Femur (tissue), 1 donor: ENCODE results near the gene RNF5.
"Not testable (repeated sequence)": the region's sequence is repeated elsewhere in the genome, so short reads cannot be mapped to it uniquely, and the experiment has no call there.

Source experiments
- DNase-seq: peaks from one replicate; pipeline ENCODE4 v3.0.0-alpha.2; 2017

The RNF5 gene

GRCh38 chr6:32190911-32191677, 12.9 kb downstream of the RNF5 start:
- no peak for DNase-seq

DNA sequence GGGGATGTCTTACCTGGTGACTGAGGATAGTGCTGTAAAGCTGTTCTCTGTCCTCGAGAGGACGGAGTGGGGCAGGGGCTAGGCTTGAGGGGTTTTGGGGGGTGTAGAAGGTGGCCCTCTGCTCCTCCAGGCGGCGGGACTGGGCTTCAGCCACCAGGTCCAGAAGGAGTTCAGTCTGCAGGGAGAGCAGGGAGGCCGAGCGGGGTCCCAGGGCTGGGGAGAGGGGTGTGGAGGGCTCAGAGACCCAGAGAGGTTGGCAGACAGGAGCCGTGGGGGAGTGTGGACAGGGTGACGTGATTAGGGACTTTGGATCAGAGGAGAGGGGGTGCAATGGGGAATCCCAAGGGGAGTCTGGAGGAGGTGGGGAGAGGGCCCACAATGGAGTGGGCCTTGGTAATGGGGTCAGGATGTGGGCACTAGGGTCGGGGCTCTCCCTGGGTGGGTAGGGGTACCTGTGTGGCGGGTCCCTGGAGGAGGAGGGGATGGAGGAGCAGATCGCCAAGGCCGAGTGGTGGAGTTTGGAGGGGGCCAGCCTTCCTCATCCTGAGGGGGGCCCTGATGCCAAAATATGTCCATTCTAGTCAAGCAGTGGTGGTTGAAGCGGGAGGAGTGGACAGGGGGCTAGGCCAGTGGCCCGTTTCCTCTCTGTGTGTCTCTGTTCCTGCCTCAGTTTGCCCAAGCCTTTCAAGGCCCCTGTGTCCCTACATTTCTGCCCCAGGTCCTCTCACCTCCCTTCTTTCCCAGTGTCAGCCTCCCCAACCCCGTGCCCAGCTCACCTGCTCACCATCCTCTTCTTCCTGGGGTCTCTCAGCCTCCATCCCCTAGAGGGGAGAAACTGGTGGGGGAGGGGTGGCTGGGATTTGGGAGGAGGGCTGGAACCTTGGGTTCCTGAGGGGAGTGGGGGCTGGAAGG, 13.7 kb downstream of the RNF5 start:
- no peak for DNase-seq

DNA sequence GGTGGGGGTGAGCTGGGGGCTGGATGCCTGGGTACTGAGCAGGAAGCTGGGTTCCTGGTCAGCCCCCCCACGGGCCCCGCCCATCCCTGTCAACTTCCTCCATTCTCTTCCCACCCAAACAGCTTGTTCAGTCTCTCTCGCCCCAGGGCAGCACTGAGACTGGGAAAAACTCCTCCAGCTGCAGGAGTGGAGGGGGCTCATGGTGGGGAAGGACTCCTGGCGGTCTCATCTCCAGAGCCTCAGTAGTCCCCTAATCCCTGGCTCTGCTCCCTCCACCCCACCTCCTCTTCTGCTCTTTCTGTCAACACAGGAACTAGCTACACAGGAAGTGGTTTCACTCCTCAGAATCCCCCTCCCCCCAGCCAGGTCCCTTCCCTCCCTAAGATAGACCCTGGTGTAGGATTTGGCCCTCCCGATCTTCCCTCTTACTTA, 14.4 kb downstream of the RNF5 start, which contains the start of gene GPSM3:
Gene GPSM3 (minus strand): TSS at position 36 of the 432 bp plus-strand sequence. CDS start 130 bp downstream, outside the sequence.
- DNase-seq = peak; percentile 62

- not testable (repeated sequence) for DNase-seq
Observed at GRCh38 chr6:32193096-32193495, 14.9 kb downstream of the RNF5 start.

DNA sequence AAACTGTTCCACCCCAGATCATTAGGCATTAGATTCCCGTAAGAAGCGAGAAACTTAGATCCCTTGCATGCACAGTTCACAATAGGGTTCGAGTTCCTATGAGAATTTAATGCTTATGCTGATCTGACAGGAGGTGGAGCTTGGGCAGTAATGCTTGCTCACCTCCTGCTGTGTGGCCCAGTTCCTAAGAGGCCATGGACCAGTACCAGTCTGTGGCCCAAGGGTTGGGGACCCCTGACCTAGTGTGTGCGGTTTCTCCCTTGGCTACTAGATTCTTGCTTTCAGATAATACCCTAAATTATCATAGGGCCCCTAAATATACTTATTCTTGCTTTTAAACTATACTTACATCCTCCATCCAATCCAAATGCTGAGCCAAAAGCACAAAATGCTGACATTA, 16.2 kb downstream of the RNF5 start:
- DNase-seq = no peak

GRCh38 chr6:32194825-32195651, 16.8 kb downstream of the RNF5 start:
- DNase-seq = peak; percentile 57

DNA sequence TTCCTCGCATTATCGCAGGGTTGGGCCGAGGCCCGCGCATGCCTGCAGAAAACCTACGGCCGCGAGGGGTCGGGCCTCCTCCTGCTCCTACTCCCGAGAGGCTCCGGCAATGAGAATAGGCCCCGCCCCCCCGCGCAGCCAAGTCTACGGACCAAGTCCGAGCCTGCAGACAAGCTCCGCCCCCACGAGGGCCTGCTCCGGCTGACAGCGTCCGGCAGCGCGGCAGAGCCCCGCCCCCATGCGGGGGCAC, 17.4 kb downstream of the RNF5 start:
- DNase-seq = peak; percentile 100

DNA sequence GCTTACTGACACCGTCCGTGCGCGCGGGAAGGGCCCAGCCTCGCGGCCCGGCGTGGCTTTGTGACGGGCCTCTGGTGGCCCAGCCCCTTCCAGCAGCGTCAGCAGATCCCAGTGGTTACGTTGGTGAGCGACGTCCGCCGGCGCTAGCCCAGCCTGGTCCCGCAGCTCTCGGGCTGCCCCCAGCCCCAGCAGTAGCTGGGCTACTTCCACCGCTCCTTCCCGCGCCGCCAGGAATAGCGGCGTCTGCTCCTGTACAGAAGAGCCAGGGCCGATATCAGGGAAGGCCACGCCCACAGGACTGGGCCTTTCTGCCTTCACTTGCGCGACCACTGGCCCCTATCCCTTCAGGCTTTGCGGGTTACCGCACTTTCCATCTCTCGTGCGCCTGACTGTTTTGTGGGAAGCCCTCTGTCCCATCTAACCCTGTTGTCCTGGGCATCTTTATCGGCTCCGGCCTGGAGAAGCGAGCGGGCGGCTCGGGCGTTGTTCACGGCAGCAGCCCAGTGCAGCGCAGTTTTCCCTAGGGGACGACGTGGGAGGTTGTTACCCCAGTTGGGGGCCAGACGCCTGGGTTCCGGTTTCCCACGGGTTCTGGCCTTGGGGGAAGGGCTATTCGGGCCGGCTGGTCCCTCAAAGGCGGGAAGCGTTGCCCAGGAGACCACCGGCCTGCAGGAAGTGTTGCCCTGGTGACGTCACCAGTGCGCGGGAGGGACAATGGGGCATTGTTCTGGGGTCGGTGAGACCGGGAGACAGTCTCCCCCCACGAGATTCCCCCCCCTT, 17.9 kb downstream of the RNF5 start:
- peak; percentile 95 for DNase-seq

DNA sequence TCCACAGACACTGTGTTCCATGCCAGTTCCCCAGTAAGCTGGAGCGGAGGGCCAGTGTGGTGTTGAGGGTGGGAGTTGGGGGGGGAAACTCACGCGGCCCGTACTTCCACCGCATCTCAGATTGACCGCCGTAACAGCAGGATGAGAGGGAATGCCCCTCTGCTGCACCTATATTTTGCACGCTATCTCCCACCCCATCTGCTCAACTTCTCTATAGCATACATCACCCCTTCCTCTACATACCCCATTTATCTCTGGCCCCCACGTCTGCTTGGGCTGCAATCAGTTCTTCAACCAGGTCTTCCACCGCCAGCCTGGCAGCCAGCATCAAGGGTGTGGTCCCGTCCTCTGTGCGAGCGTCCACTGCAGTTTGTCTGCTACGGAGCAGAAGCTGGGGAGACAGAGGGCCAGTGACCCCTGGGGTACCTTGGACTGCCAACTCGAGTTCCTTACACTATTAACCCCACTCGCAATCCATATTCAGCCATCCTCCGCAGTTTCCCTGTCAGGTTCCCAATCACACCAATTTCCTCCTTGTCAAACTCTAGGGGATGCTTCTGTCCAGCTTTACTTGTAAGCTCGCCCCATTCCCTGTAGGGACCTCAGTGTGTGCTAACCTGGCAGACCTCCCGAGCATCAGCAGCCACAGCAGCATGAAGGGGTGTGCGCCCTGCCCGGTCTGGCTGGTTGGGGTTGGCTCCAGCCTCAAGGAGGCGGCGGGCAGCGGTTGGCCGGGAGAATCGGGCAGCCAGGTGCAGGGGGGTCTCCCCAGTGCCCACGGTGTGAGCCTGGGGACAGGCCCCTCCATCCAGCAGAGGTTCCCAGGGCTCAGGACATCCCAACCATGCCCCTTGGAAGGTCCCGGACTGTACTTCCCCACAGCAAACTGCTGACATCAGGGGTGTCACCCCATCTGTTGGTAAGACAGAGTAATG, 18.7 kb downstream of the RNF5 start:
- peak; percentile 72 for DNase-seq

DNA sequence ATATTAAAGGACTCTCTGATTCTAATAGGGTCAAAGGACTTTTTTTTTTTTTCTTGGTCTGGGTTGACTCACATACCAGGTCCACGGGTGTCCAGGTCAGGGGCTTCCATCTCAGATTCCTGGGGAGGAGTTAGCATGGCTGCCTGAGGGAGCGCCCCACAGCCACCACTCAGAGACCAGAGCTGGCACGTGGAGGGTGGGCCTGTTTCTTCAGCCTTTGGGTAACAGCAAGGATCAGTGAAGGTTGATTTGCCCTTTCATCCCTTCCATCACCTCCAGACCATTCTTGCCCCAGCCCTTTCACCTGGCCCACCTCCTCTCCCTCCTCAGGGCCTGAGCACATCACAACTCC, 20.1 kb downstream of the RNF5 start:
- DNase-seq = no peak

GRCh38 chr6:32198866-32199265, 20.7 kb downstream of the RNF5 start:
- DNase-seq = no peak

- no peak for DNase-seq
Observed at GRCh38 chr6:32200711-32201475, 22.7 kb downstream of the RNF5 start.

- no peak for DNase-seq
Observed at GRCh38 chr6:32202186-32202585, 24.0 kb downstream of the RNF5 start.

GRCh38 chr6:32203426-32204267, 25.4 kb downstream of the RNF5 start:
- no peak for DNase-seq

DNA sequence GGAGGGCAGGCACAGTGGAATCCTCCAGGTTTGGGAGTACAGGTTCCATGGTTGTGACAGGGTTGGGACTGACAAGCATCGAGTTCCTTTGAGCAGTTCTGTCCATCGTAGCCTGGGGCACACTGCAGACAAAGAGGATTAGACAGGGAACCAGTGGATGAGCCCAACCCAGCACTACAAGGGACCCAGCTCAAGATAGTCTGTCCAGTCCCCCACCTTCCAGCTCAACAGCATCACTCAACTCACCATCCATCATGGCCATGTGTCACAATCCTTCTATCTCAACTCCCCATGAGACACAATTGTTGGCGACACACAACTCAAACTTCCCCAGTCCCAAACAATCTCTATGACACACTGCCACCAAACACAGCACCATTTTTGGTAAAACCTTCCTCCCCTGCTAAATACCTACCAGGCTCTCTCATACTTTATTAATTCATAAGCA, 26.1 kb downstream of the RNF5 start:
- no peak for DNase-seq

- DNase-seq = no peak
Observed at GRCh38 chr6:32208996-32209395, 30.8 kb downstream of the RNF5 start.

DNA sequence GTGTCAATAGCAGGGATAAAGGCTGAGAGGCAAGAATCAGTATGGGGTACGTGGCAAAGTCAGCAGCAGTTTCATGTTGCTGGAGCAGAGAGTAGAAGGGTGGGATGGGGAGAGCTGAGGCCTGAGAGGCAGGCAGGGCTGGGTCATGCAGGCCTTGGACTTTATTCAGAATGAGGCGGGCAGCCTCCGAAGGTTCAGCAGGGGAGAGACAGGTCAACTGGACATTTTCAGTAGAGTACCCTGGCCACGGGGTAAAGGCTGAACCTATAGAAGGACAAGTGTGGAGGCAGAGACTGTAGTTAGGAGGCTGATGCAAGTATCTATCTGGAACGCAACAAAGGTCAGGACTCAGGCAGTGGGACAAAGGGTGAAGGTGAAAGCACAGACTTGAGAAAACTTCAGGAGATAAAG, 32.0 kb downstream of the RNF5 start:
- DNase-seq = no peak

DNA sequence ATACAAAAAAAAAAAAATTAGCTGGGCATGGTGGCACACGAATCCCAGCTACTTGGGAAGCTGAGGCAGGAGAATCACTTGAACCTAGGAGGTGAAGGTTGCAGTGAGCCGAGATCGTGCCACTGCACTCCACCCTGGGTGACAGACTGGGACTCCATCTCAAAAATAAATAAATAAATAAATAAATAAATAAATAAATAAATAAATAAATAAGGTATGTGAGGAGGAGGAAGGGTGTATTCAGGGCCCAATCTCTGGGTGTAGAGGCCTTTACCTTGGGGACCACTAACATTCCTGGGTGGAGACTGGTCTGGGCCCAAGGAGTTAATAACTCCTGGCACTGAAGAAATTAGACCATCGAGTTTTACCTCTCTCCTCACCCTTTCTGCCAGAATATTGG, 33.2 kb downstream of the RNF5 start:
- not testable (repeated sequence) for DNase-seq

- no peak for DNase-seq
Observed at GRCh38 chr6:32212076-32212760, 34.0 kb downstream of the RNF5 start.
